HepG2 (cell line): ENCODE measurements around the gene HCFC1R1. TPM values are rescaled to one million over a fixed set of nuclear protein-coding genes. Genes with fewer than 3 reads are reported as not detected.
A peak's percentile ranks its signal among the peaks of the same experiment; 100 is the strongest.

Source experiments
- DZIP1 ChIP-seq: sonication (generic); formaldehyde crosslinking; IDR thresholded peaks from 2 replicates; pipeline ENCODE4 v1.5.0; 2020; ENCODE audit warnings: mild to moderate bottlenecking, missing genetic modification reagents
- JUNB ChIP-seq: sonication (generic); formaldehyde crosslinking; IDR thresholded peaks from 2 replicates; pipeline ENCODE4 v1.8.0; 2022; ENCODE audit warnings: missing genetic modification reagents, mild to moderate bottlenecking, borderline replicate concordance
- MEIS1 ChIP-seq: sonication (generic); formaldehyde crosslinking; IDR thresholded peaks from 2 replicates; pipeline ENCODE4 v1.9.0; 2021; ENCODE audit warnings: mild to moderate bottlenecking, missing genetic modification reagents, moderate library complexity, borderline replicate concordance
- MXD4 ChIP-seq: IDR thresholded peaks from 2 replicates; pipeline ENCODE4 v1.6.1; 2016; ENCODE audit warnings: mild to moderate bottlenecking, missing biosample characterization, missing genetic modification reagents
- NCOA5 ChIP-seq: sonication (generic); formaldehyde crosslinking; IDR thresholded peaks from 2 replicates; pipeline ENCODE4 v1.4.0; 2020; ENCODE audit warnings: missing genetic modification reagents
- NFYC ChIP-seq: IDR thresholded peaks from 2 replicates; pipeline ENCODE4 v1.6.1; 2016; ENCODE audit warnings: missing genetic modification reagents, missing compliant biosample characterization
- SAP130 ChIP-seq: IDR thresholded peaks from 2 replicates; pipeline ENCODE4 v1.6.1; 2016; ENCODE audit warnings: low read depth
- SKI ChIP-seq: fragments of 450-650 bp; IDR thresholded peaks from one replicate; pipeline ENCODE4 v1.6.1; 2018; ENCODE audit warnings: mild to moderate bottlenecking; ENCODE audit not compliant: partially characterized antibody
- SMYD3 ChIP-seq: sonication (generic); formaldehyde crosslinking; IDR thresholded peaks from 2 replicates; pipeline ENCODE4 v1.8.1; 2023; ENCODE audit warnings: mild to moderate bottlenecking, missing genetic modification reagents
- ZNF10 ChIP-seq: sonication (generic); formaldehyde crosslinking; IDR thresholded peaks from 2 replicates; pipeline ENCODE4 v1.4.0; 2020; ENCODE audit warnings: mild to moderate bottlenecking, low read depth, missing genetic modification reagents, borderline replicate concordance
- ZNF207 ChIP-seq: fragments of 450-650 bp; IDR thresholded peaks from 2 replicates; pipeline ENCODE4 v1.6.1; 2016; ENCODE audit warnings: antibody characterized with exemption, borderline replicate concordance
- ZNF274 ChIP-seq: sonication (generic); formaldehyde crosslinking; IDR thresholded peaks from 2 replicates; pipeline ENCODE4 v1.5.1; 2020; ENCODE audit warnings: mild to moderate bottlenecking, missing genetic modification reagents
- ZNF3 ChIP-seq: IDR thresholded peaks from 2 replicates; pipeline ENCODE4 v1.7.0; 2017; ENCODE audit warnings: inconsistent platforms
- ZNF326 ChIP-seq: sonication (generic); formaldehyde crosslinking; IDR thresholded peaks from 2 replicates; pipeline ENCODE4 v1.4.0; 2020; ENCODE audit warnings: missing genetic modification reagents, borderline replicate concordance
- ZNF543 ChIP-seq: sonication (generic); formaldehyde crosslinking; IDR thresholded peaks from 2 replicates; pipeline ENCODE4 v1.4.0; 2020; ENCODE audit warnings: mild to moderate bottlenecking, missing genetic modification reagents
- ZNF549 ChIP-seq: sonication (generic); formaldehyde crosslinking; IDR thresholded peaks from 2 replicates; pipeline ENCODE4 v1.5.0; 2020; ENCODE audit warnings: missing genetic modification reagents
- ZNF562 ChIP-seq: sonication (generic); formaldehyde crosslinking; IDR thresholded peaks from 2 replicates; pipeline ENCODE4 v1.8.0; 2022; ENCODE audit warnings: missing genetic modification reagents, borderline replicate concordance
- ZNF614 ChIP-seq: IDR thresholded peaks from 2 replicates; pipeline ENCODE4 v1.6.1; 2018; ENCODE audit warnings: missing biosample characterization, missing genetic modification reagents, inconsistent platforms, borderline replicate concordance
- ZNF615 ChIP-seq: sonication (generic); formaldehyde crosslinking; IDR thresholded peaks from 2 replicates; pipeline ENCODE4 v1.5.0; 2020; ENCODE audit warnings: mild to moderate bottlenecking, missing genetic modification reagents, borderline replicate concordance
- ZNF713 ChIP-seq: sonication (generic); formaldehyde crosslinking; IDR thresholded peaks from 2 replicates; pipeline ENCODE4 v1.4.0; 2020; ENCODE audit warnings: mild to moderate bottlenecking, missing genetic modification reagents
- ZNF737 ChIP-seq: sonication (generic); formaldehyde crosslinking; IDR thresholded peaks from 2 replicates; pipeline ENCODE4 v1.5.0; 2020; ENCODE audit warnings: missing genetic modification reagents, mild to moderate bottlenecking, borderline replicate concordance
- ZNF749 ChIP-seq: sonication (generic); formaldehyde crosslinking; IDR thresholded peaks from 2 replicates; pipeline ENCODE4 v1.8.0; 2022; ENCODE audit warnings: mild to moderate bottlenecking, missing genetic modification reagents, moderate library complexity, borderline replicate concordance
- polyA plus RNA-seq, 8 experiments: library from polyadenylated mRNA; depleted of rRNA in 3 of 8; stranded (reverse) in 7 of 8; unstranded in 1 of 8; fragments of >200 nt; fragmentation: Illumina TruSeq in 4 of 8; extraction: Trizol in 4 of 8; gene quantifications; 2 replicates each; pipeline versions ENCODE4 v1.2.1 to v1.2.3, GENCODE V29; 2011 to 2016; ENCODE audit warnings: low read depth in 4 of 8, missing spikeins in 1 of 8, mixed read lengths in 1 of 8; ENCODE audit not compliant: insufficient read depth in 1 of 8
- total RNA-seq, 5 experiments: library from RNA; depleted of rRNA; stranded (reverse); fragments of >200 nt; fragmentation: Illumina TruSeq; extraction: Trizol; gene quantifications; 2 replicates each; pipeline ENCODE4 v1.2.3, GENCODE V29; 2016; ENCODE audit warnings: low read depth in 1 of 5
- TF ChIP-seq, protein P1 (sequence below): sonication (generic); formaldehyde crosslinking; IDR thresholded peaks from 2 replicates; pipeline ENCODE4 v1.5.0; 2020; ENCODE audit warnings: missing genetic modification reagents
- TF ChIP-seq, protein P2 (sequence below): sonication (generic); formaldehyde crosslinking; IDR thresholded peaks from 2 replicates; pipeline ENCODE4 v1.5.0; 2020; ENCODE audit warnings: missing genetic modification reagents, mild to moderate bottlenecking, borderline replicate concordance
- TF ChIP-seq, protein P3 (sequence below): sonication (generic); formaldehyde crosslinking; IDR thresholded peaks from 2 replicates; pipeline ENCODE4 v1.8.1; 2023; ENCODE audit warnings: missing genetic modification reagents, mild to moderate bottlenecking, borderline replicate concordance
- TF ChIP-seq, protein P4 (sequence below): sonication (generic); formaldehyde crosslinking; IDR thresholded peaks from 2 replicates; pipeline ENCODE4 v1.4.0; 2020; ENCODE audit warnings: missing genetic modification reagents

Gene HCFC1R1
- total and polyA plus RNA-seq, 2 of the 13 experiments (the other 11 are each of a cell fraction or from before 2014, with no cell fraction given): 13.8 to 16.1 TPM

GRCh38 chr16:3019594-3020246, 4.0 kb downstream of the HCFC1R1 start (continued):
- TF ChIP-seq, protein P1, sequence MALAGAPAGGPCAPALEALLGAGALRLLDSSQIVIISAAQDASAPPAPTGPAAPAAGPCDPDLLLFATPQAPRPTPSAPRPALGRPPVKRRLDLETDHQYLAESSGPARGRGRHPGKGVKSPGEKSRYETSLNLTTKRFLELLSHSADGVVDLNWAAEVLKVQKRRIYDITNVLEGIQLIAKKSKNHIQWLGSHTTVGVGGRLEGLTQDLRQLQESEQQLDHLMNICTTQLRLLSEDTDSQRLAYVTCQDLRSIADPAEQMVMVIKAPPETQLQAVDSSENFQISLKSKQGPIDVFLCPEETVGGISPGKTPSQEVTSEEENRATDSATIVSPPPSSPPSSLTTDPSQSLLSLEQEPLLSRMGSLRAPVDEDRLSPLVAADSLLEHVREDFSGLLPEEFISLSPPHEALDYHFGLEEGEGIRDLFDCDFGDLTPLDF: no peak
- TF ChIP-seq NFYC: no peak
- no peak for TF ChIP-seq ZNF615 (CRISPR knock-in tag)
- TF ChIP-seq ZNF3 (CRISPR knock-in tag): 0 out of 2 replicates have a peak, but pooled peaks have one; percentile 52
- no peak for TF ChIP-seq ZNF543 (CRISPR knock-in tag)
- TF ChIP-seq, protein P2, sequence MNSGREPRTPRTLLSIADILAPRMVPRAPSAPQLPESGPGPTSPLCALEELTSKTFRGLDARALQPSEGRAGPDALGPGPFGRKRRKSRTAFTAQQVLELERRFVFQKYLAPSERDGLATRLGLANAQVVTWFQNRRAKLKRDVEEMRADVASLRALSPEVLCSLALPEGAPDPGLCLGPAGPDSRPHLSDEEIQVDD: no peak
- TF ChIP-seq ZNF549: no peak
- no peak for TF ChIP-seq MXD4 (CRISPR knock-in tag)
- TF ChIP-seq, protein P3, sequence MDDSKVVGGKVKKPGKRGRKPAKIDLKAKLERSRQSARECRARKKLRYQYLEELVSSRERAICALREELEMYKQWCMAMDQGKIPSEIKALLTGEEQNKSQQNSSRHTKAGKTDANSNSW (CRISPR knock-in tag): 0 out of 2 replicates have a peak, but pooled peaks have one; percentile 30
- TF ChIP-seq ZNF749 (CRISPR knock-in tag): no peak
- TF ChIP-seq ZNF614 (CRISPR knock-in tag): 0 out of 2 replicates have a peak, but pooled peaks have one; percentile 3
- TF ChIP-seq SKI: no peak
- no peak for TF ChIP-seq ZNF274 (CRISPR knock-in tag)
- TF ChIP-seq, protein P4, sequence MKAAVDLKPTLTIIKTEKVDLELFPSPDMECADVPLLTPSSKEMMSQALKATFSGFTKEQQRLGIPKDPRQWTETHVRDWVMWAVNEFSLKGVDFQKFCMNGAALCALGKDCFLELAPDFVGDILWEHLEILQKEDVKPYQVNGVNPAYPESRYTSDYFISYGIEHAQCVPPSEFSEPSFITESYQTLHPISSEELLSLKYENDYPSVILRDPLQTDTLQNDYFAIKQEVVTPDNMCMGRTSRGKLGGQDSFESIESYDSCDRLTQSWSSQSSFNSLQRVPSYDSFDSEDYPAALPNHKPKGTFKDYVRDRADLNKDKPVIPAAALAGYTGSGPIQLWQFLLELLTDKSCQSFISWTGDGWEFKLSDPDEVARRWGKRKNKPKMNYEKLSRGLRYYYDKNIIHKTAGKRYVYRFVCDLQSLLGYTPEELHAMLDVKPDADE (CRISPR knock-in tag): no peak
- no peak for TF ChIP-seq DZIP1
- TF ChIP-seq SAP130 (CRISPR knock-in tag): 0 out of 2 replicates have a peak, but pooled peaks have one; percentile 6
- no peak for TF ChIP-seq NCOA5 (CRISPR knock-in tag)
- no peak for TF ChIP-seq ZNF207
- TF ChIP-seq ZNF562 (CRISPR knock-in tag): no peak
- TF ChIP-seq ZNF326: no peak
- no peak for TF ChIP-seq JUNB (CRISPR knock-in tag)
- TF ChIP-seq MEIS1 (CRISPR knock-in tag): no peak
- no peak for TF ChIP-seq ZNF10 (CRISPR knock-in tag)
- TF ChIP-seq ZNF737 (CRISPR knock-in tag): no peak
- TF ChIP-seq ZNF713 (CRISPR knock-in tag): no peak
- no peak for TF ChIP-seq SMYD3
